GM19099 (cell line): ENCODE results near the gene FABP6.

ENCODE experiments used
- POLR2A ChIP-seq: IDR thresholded peaks from 3 replicates; pipeline ENCODE4 v1.6.1; 2011; ENCODE audit warnings: low read depth; ENCODE audit not compliant: insufficient read length; ENCODE audit errors: extremely low read depth

FABP6 gene

GRCh38 chr5:160209917-160210316 lies 19.4 kb upstream of the FABP6 start:
- no peak for TF ChIP-seq POLR2A

GRCh38 chr5:160210606-160211005 lies 18.7 kb upstream of the FABP6 start:
- no peak for TF ChIP-seq POLR2A

GRCh38 chr5:160211352-160211751 lies 18.0 kb upstream of the FABP6 start:
- TF ChIP-seq POLR2A, result no peak

GRCh38 chr5:160213537-160213936 lies 15.8 kb upstream of the FABP6 start:
- TF ChIP-seq POLR2A, result no peak

GRCh38 chr5:160219356-160219755 lies 9.9 kb upstream of the FABP6 start:
- TF ChIP-seq POLR2A, result no peak

- no peak for TF ChIP-seq POLR2A
Observed at GRCh38 chr5:160221082-160221481, 8.2 kb upstream of the FABP6 start.

GRCh38 chr5:160227012-160227411 lies 2.3 kb upstream of the FABP6 start:
- no peak for TF ChIP-seq POLR2A

GRCh38 chr5:160230686-160231527 lies 1.6 kb downstream of the FABP6 start:
- TF ChIP-seq POLR2A, result no peak

- TF ChIP-seq POLR2A, result no peak
Observed at GRCh38 chr5:160231783-160232342, 2.6 kb downstream of the FABP6 start.

- TF ChIP-seq POLR2A, result no peak
Observed at GRCh38 chr5:160233215-160233614, 3.9 kb downstream of the FABP6 start.

- no peak for TF ChIP-seq POLR2A
Observed at GRCh38 chr5:160235731-160236130, 6.4 kb downstream of the FABP6 start.

GRCh38 chr5:160237571-160238093 lies 8.3 kb downstream of the FABP6 start:
- no peak for TF ChIP-seq POLR2A

GRCh38 chr5:160240350-160240749 lies 11.0 kb downstream of the FABP6 start:
- TF ChIP-seq POLR2A, result no peak

GRCh38 chr5:160242145-160242544 lies 12.8 kb downstream of the FABP6 start:
- no peak for TF ChIP-seq POLR2A

- TF ChIP-seq POLR2A, result no peak
Observed at GRCh38 chr5:160245506-160246086, 16.3 kb downstream of the FABP6 start.

GRCh38 chr5:160250226-160250625 lies 20.9 kb downstream of the FABP6 start:
- no peak for TF ChIP-seq POLR2A
